Measurements from ENCODE around the gene ARFGAP1.

The ARFGAP1 gene

DNA sequence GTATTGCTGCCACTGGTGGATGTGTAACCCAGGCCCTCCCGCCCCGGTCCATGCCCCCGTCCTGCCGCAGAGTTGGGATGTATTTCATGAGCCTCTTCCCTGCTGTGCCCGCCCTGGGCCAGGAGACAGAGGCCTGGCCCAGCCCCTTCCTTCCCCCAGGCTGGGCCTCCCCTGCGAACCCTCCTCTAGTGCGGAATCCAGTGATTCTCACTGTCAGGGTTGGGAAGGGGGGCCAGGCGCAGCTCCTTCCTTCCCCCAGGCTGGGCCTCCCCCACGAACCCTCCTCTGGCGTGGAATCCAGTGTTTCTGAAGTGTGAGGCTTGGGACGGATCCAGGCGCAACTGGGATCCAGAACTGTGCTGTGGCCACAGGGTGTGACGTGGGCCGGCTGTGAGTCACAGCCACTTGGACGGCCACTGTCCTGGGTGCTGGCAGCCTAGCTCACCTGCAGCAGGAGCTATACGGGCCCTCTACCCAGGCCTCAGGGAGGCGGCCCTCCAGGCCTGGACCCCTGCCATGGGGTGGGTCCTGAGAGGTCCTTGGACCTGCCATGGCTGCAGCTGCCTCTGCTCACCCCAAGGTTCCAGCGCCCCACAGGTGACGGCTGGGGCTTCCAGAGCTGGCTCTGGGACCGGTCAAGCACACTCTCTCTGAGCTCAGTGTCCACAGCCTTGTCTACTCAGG lies 48.7 kb downstream of the ARFGAP1 start:
- Histone ChIP-seq H3K79me2 (ENCODE audit: low read length) (no peaks in the 10 kb centered on the region), H3K9me3 (ENCODE audit: insufficient read depth, low read length) (no peaks in the 10 kb centered on the region), H3K9ac (ENCODE audit: low read length) (no peak overlapping the region), H3K4me3 (ENCODE audit: low read length) (no peak overlapping the region), H3K27me3 (ENCODE audit: low read depth, low read length) (peaks cover 13% of the 10 kb centered on the region; the same call in 1 of the 2 replicates), H4K20me1 (ENCODE audit: insufficient read depth, low read length) (no peaks in the 10 kb centered on the region), H3K4me2 (ENCODE audit: low read length) (no peak overlapping the region), H2AFZ (ENCODE audit: low read depth, low read length) (no peak overlapping the region), H3K27ac (ENCODE audit: low read length) (no peak overlapping the region), H3K36me3 (replicated peaks; ENCODE audit: low read depth, low read length) (no peaks in the 10 kb centered on the region), H3K4me1 (ENCODE audit: low read length) (no peaks in the 10 kb centered on the region)
- TF ChIP-seq CTCF (IDR thresholded peaks at IDR 0.05; ENCODE audit: low read depth, low read length): no peak

GRCh38 chr20:63322146-63322932 lies 49.7 kb downstream of the ARFGAP1 start:
- H3K4me2 ChIP-seq (ENCODE audit: low read length): no peak overlapping the region
- H3K9me3 ChIP-seq (ENCODE audit: insufficient read depth, low read length): no peaks in the 10 kb centered on the region
- H3K9ac ChIP-seq (ENCODE audit: low read length): no peak overlapping the region
- H3K27ac ChIP-seq (ENCODE audit: low read length): no peak overlapping the region
- no peak for TF ChIP-seq EZH2phosphoT487 (IDR thresholded peaks at IDR 0.05; ENCODE audit: low read depth)
- H2AFZ ChIP-seq (ENCODE audit: low read depth, low read length): no peak overlapping the region
- H4K20me1 ChIP-seq (ENCODE audit: insufficient read depth, low read length): no peaks in the 10 kb centered on the region
- H3K4me3 ChIP-seq (ENCODE audit: low read length): no peak overlapping the region
- H3K27me3 ChIP-seq (ENCODE audit: low read depth, low read length): peaks cover 13% of the 10 kb centered on the region; the same call in 1 of the 2 replicates
- H3K79me2 ChIP-seq (ENCODE audit: low read length): no peaks in the 10 kb centered on the region
- no peaks in the 10 kb centered on the region for H3K36me3 ChIP-seq (replicated peaks; ENCODE audit: low read depth, low read length)
- H3K4me1 ChIP-seq (ENCODE audit: low read length): no peaks in the 10 kb centered on the region

GRCh38 chr20:63322933-63323273 lies 50.3 kb downstream of the ARFGAP1 start:
- Histone ChIP-seq H3K4me1 (ENCODE audit: low read length) (no peaks in the 10 kb centered on the region), H3K27me3 (ENCODE audit: low read depth, low read length) (peaks cover 13% of the 10 kb centered on the region; the same call in 1 of the 2 replicates)

DNA sequence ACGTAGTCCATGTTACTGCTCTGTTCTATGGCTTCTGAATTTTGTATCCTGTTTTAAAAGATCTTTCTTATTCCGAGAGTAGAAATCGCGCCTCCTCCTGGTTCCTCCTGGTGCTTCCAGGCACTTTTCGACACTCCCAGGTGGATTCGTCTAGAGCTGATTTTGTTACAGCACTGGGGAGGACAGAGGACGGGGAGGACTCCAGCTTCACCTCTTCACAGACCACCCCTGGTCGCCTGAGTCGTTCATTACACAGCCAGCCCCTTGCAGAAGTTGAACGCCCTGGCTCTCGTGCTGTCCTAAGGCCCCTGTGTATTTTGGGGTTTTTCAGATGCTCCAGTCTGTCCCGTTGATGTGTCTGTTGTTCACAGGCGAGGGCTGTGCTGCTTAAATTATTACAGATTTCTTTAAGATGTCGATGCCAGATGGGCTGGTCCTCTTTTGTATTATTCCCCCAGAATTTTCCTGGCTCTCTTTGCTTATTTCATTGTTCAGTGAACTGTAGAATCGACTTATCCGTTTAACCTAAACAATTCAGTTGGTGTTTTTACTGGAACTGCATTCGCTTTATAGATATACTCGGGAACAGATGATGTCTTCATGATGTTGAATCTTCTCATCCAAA lies 50.9 kb downstream of the ARFGAP1 start:
- Histone ChIP-seq H3K9ac (ENCODE audit: low read length) (no peak overlapping the region), H3K36me3 (replicated peaks; ENCODE audit: low read depth, low read length) (no peaks in the 10 kb centered on the region), H3K27ac (ENCODE audit: low read length) (no peak overlapping the region), H3K27me3 (ENCODE audit: low read depth, low read length) (peaks cover 13% of the 10 kb centered on the region; the same call in 1 of the 2 replicates), H4K20me1 (ENCODE audit: insufficient read depth, low read length) (no peaks in the 10 kb centered on the region), H3K4me3 (ENCODE audit: low read length) (no peak overlapping the region), H3K4me1 (ENCODE audit: low read length) (no peaks in the 10 kb centered on the region), H3K9me3 (ENCODE audit: insufficient read depth, low read length) (no peaks in the 10 kb centered on the region), H3K79me2 (ENCODE audit: low read length) (no peaks in the 10 kb centered on the region), H2AFZ (ENCODE audit: low read depth, low read length) (no peak overlapping the region), H3K4me2 (ENCODE audit: low read length) (no peak overlapping the region)
- no peak for TF ChIP-seq CTCF (IDR thresholded peaks at IDR 0.05; ENCODE audit: low read depth, low read length)
- TF ChIP-seq EZH2phosphoT487 (IDR thresholded peaks at IDR 0.05; ENCODE audit: low read depth): no peak

More at GRCh38 chr20:63322933-63323273, 50.3 kb downstream of the ARFGAP1 start:
- Histone ChIP-seq H2AFZ (ENCODE audit: low read depth, low read length) (no peak overlapping the region), H3K4me3 (ENCODE audit: low read length) (no peak overlapping the region), H3K4me2 (ENCODE audit: low read length) (no peak overlapping the region), H3K36me3 (replicated peaks; ENCODE audit: low read depth, low read length) (no peaks in the 10 kb centered on the region), H3K9me3 (ENCODE audit: insufficient read depth, low read length) (no peaks in the 10 kb centered on the region), H3K9ac (ENCODE audit: low read length) (no peak overlapping the region), H3K79me2 (ENCODE audit: low read length) (no peaks in the 10 kb centered on the region), H4K20me1 (ENCODE audit: insufficient read depth, low read length) (no peaks in the 10 kb centered on the region), H3K27ac (ENCODE audit: low read length) (no peak overlapping the region)
- no peak for TF ChIP-seq EZH2phosphoT487 (IDR thresholded peaks at IDR 0.05; ENCODE audit: low read depth)
- TF ChIP-seq CTCF (IDR thresholded peaks at IDR 0.05; ENCODE audit: low read depth, low read length): no peak
